Ectodermal cell (in vitro differentiated cells): ENCODE measurements around the gene PGBD5.

Experiments
- H3K27ac ChIP-seq: 2 replicates; pipeline ENCODE4 v1.7.0; 2013; ENCODE audit warnings: mild to moderate bottlenecking, low read depth, low read length; ENCODE audit not compliant: insufficient read depth, poor library complexity, severe bottlenecking
- H3K27me3 ChIP-seq: 2 replicates; pipeline ENCODE4 v1.7.0; 2013; ENCODE audit warnings: mild to moderate bottlenecking, low read length; ENCODE audit not compliant: insufficient read depth, control insufficient read depth, poor library complexity, severe bottlenecking
- H3K36me3 ChIP-seq: one replicate; pipeline ENCODE4 v1.7.0; 2013; ENCODE audit warnings: low read length; ENCODE audit not compliant: control insufficient read depth, insufficient read depth
- H3K4me1 ChIP-seq: one replicate; pipeline ENCODE4 v1.7.0; 2013; ENCODE audit warnings: low read length; ENCODE audit not compliant: control insufficient read depth, insufficient read depth
- H3K4me3 ChIP-seq: 2 replicates; pipeline ENCODE4 v1.7.0; 2013; ENCODE audit warnings: low read depth, low read length, control low read depth; ENCODE audit not compliant: insufficient read depth
- H3K9me3 ChIP-seq: 2 replicates; pipeline ENCODE4 v1.7.0; 2013; ENCODE audit warnings: mild to moderate bottlenecking, low read length, moderate library complexity; ENCODE audit not compliant: control insufficient read depth
- WGBS, 2 experiments: methylation state at CpG; one replicate each; pipeline ENCODE4 v1.1.7; 2013; ENCODE audit warnings: missing lambda C conversion rate in 2 of 2; 5-methylcytosine and 5-hydroxymethylcytosine counted together

The PGBD5 gene

GRCh38 chr1:230320804-230321203 is 105.3 kb downstream of the PGBD5 start:
- 85 to 90% methylated on average over 4 of the region's 4 CpGs for WGBS, 2 experiments
- H3K4me1 ChIP-seq: no peaks in the 10 kb centered on the region
- H3K4me3 ChIP-seq: no peak overlapping the region
- H3K27me3 ChIP-seq: no peaks in the 10 kb centered on the region
- no peaks in the 10 kb centered on the region for H3K9me3 ChIP-seq
- no peaks in the 10 kb centered on the region for H3K36me3 ChIP-seq
- H3K27ac ChIP-seq: no peak overlapping the region

- WGBS, 2 experiments: 93 to 94% methylated on average over 17 of the region's 17 CpGs
- H3K27ac ChIP-seq: no peak overlapping the region
- no peak overlapping the region for H3K4me3 ChIP-seq
- no peaks in the 10 kb centered on the region for H3K27me3 ChIP-seq
- H3K9me3 ChIP-seq: no peaks in the 10 kb centered on the region
- H3K4me1 ChIP-seq: no peaks in the 10 kb centered on the region
- H3K36me3 ChIP-seq: no peaks in the 10 kb centered on the region
Measured at GRCh38 chr1:230319014-230319747, 107.0 kb downstream of the PGBD5 start.

GRCh38 chr1:230317823-230318819 is 108.0 kb downstream of the PGBD5 start:
- 91 to 93% methylated on average over 23 of the region's 23 CpGs for WGBS, 2 experiments
- Histone ChIP-seq H3K36me3 (no peaks in the 10 kb centered on the region), H3K27me3 (no peaks in the 10 kb centered on the region), H3K4me1 (no peaks in the 10 kb centered on the region), H3K27ac (no peak overlapping the region), H3K9me3 (no peaks in the 10 kb centered on the region), H3K4me3 (no peak overlapping the region)

- no peaks in the 10 kb centered on the region for H3K4me1 ChIP-seq
- H3K9me3 ChIP-seq: no peaks in the 10 kb centered on the region
- H3K4me3 ChIP-seq: no peak overlapping the region
- WGBS, 2 experiments: 91 to 94% methylated on average over 23 of the region's 23 CpGs
- H3K27ac ChIP-seq: no peak overlapping the region
- H3K27me3 ChIP-seq: no peaks in the 10 kb centered on the region
- no peaks in the 10 kb centered on the region for H3K36me3 ChIP-seq
Measured at GRCh38 chr1:230316864-230317745, 109.0 kb downstream of the PGBD5 start.

GRCh38 chr1:230315099-230315498 is 111.0 kb downstream of the PGBD5 start:
- 89 to 91% methylated on average over 6 of the region's 6 CpGs for WGBS, 2 experiments
- H3K9me3 ChIP-seq: no peaks in the 10 kb centered on the region
- H3K36me3 ChIP-seq: no peaks in the 10 kb centered on the region
- H3K4me3 ChIP-seq: no peak overlapping the region
- no peaks in the 10 kb centered on the region for H3K27me3 ChIP-seq
- no peak overlapping the region for H3K27ac ChIP-seq
- H3K4me1 ChIP-seq: no peaks in the 10 kb centered on the region

- Histone ChIP-seq H3K27me3 (no peaks in the 10 kb centered on the region), H3K4me3 (no peak overlapping the region), H3K36me3 (no peaks in the 10 kb centered on the region), H3K4me1 (no peaks in the 10 kb centered on the region), H3K9me3 (no peaks in the 10 kb centered on the region), H3K27ac (no peak overlapping the region)
- WGBS, 2 experiments: 88 to 96% methylated on average over 8 of the region's 8 CpGs
Measured at GRCh38 chr1:230314142-230314470, 112.0 kb downstream of the PGBD5 start.

- Histone ChIP-seq H3K4me3 (no peak overlapping the region), H3K9me3 (no peaks in the 10 kb centered on the region), H3K36me3 (no peaks in the 10 kb centered on the region), H3K27me3 (no peaks in the 10 kb centered on the region), H3K4me1 (no peaks in the 10 kb centered on the region), H3K27ac (no peak overlapping the region)
- WGBS, 2 experiments: 86 to 91% methylated on average over 12 of the region's 12 CpGs
Measured at GRCh38 chr1:230313453-230314141, 112.5 kb downstream of the PGBD5 start.

- Histone ChIP-seq H3K4me3 (no peak overlapping the region), H3K27me3 (no peaks in the 10 kb centered on the region), H3K36me3 (no peaks in the 10 kb centered on the region), H3K9me3 (no peaks in the 10 kb centered on the region), H3K4me1 (peaks cover 4% of the 10 kb centered on the region), H3K27ac (no peak overlapping the region)
- WGBS, 2 experiments: 76 to 84% methylated on average over 3 of the region's 3 CpGs
Measured at GRCh38 chr1:230312676-230313075, 113.5 kb downstream of the PGBD5 start.

GRCh38 chr1:230310381-230311163 is 115.6 kb downstream of the PGBD5 start:
- Histone ChIP-seq H3K27me3 (no peaks in the 10 kb centered on the region), H3K4me1 (peaks cover 4% of the 10 kb centered on the region), H3K4me3 (no peak overlapping the region), H3K9me3 (no peaks in the 10 kb centered on the region), H3K27ac (no peak overlapping the region), H3K36me3 (no peaks in the 10 kb centered on the region)
- 42 to 46% methylated on average over 13 of the region's 14 CpGs for WGBS, 2 experiments
